ENCODE results near the gene ATE1. TPM values are rescaled to one million over a fixed set of nuclear protein-coding genes. Genes with fewer than 3 reads are reported as not detected.

The ATE1 gene
- total and polyA plus RNA-seq, 2 experiments from 2014 or later: 17.4 to 24.5 TPM

DNA sequence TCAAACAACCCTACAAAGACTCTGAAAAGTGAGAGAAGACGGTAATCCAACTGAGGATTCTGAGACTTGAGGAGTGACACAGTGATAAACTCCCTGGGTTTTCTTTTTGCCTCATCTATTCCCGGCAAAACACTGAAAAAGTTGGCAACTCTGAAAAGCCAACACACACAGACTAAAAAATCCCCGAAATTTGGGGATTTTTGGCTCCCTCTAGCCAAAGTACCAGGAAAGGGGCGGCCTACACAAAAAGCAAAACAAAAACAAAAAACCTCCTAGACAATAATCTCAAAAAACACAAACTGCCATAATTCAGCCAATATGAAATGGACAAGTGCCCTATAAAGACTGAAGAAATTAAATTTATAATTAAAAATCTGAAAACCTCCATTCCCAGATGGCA is 161.4 kb downstream of the ATE1 start:
- Mint-ChIP-seq H3K4me1 (0 out of 3 replicates have a peak, but pooled peaks cover 4% of the 10 kb centered on the region), H3K9me3 (peaks cover 16% of the 10 kb centered on the region), H3K27me3 (ENCODE audit: insufficient read depth, low read depth, poor library complexity) (no peaks in the 10 kb centered on the region), H3K27ac (no peak overlapping the region), H3K4me3 (no peak overlapping the region), H3K36me3 (ENCODE audit: low read depth) (peaks cover 34% of the 10 kb centered on the region)
- Histone ChIP-seq H3K4me2 (no peak overlapping the region), H3K79me2 (replicated peaks; ENCODE audit: insufficient read depth) (no peaks in the 10 kb centered on the region), H3K9me2 (ENCODE audit: insufficient read depth) (no peaks in the 10 kb centered on the region), H3K27me3 (ENCODE audit: insufficient read depth) (no peaks in the 10 kb centered on the region), H3K36me3 (ENCODE audit: insufficient read depth) (no peaks in the 10 kb centered on the region; the same call in 1 of the 2 replicates), H3K27ac (ENCODE audit: low read depth) (no peak overlapping the region), H3F3A (replicated peaks; ENCODE audit: low read depth) (no peaks in the 10 kb centered on the region), H3K4me3 (no peak overlapping the region), H3K4me1 (ENCODE audit: insufficient read depth) (no peaks in the 10 kb centered on the region), H4K20me1 (replicated peaks; ENCODE audit: insufficient read depth) (no peaks in the 10 kb centered on the region), H2AFZ (no peak overlapping the region)
- ATAC-seq (no peak), DNase-seq (ENCODE audit: low spot score) (no peak)
- TF ChIP-seq, protein P1, sequence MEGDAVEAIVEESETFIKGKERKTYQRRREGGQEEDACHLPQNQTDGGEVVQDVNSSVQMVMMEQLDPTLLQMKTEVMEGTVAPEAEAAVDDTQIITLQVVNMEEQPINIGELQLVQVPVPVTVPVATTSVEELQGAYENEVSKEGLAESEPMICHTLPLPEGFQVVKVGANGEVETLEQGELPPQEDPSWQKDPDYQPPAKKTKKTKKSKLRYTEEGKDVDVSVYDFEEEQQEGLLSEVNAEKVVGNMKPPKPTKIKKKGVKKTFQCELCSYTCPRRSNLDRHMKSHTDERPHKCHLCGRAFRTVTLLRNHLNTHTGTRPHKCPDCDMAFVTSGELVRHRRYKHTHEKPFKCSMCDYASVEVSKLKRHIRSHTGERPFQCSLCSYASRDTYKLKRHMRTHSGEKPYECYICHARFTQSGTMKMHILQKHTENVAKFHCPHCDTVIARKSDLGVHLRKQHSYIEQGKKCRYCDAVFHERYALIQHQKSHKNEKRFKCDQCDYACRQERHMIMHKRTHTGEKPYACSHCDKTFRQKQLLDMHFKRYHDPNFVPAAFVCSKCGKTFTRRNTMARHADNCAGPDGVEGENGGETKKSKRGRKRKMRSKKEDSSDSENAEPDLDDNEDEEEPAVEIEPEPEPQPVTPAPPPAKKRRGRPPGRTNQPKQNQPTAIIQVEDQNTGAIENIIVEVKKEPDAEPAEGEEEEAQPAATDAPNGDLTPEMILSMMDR (conservative IDR thresholded peaks at IDR 0.05; ENCODE audit: low read depth in 2 of 2): no peak; a peak in 1 of 4 replicates
- TF ChIP-seq, protein P2, sequence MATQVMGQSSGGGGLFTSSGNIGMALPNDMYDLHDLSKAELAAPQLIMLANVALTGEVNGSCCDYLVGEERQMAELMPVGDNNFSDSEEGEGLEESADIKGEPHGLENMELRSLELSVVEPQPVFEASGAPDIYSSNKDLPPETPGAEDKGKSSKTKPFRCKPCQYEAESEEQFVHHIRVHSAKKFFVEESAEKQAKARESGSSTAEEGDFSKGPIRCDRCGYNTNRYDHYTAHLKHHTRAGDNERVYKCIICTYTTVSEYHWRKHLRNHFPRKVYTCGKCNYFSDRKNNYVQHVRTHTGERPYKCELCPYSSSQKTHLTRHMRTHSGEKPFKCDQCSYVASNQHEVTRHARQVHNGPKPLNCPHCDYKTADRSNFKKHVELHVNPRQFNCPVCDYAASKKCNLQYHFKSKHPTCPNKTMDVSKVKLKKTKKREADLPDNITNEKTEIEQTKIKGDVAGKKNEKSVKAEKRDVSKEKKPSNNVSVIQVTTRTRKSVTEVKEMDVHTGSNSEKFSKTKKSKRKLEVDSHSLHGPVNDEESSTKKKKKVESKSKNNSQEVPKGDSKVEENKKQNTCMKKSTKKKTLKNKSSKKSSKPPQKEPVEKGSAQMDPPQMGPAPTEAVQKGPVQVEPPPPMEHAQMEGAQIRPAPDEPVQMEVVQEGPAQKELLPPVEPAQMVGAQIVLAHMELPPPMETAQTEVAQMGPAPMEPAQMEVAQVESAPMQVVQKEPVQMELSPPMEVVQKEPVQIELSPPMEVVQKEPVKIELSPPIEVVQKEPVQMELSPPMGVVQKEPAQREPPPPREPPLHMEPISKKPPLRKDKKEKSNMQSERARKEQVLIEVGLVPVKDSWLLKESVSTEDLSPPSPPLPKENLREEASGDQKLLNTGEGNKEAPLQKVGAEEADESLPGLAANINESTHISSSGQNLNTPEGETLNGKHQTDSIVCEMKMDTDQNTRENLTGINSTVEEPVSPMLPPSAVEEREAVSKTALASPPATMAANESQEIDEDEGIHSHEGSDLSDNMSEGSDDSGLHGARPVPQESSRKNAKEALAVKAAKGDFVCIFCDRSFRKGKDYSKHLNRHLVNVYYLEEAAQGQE (IDR thresholded peaks at IDR 0.05; ENCODE audit: unreplicated experiment): no peak
- TF ChIP-seq POLR2AphosphoS5 (IDR thresholded peaks at IDR 0.05; ENCODE audit: low read depth) (no peak), ZNF114 (CRISPR knock-in tag; IDR thresholded peaks at IDR 0.05) (no peak), EZH2 (IDR thresholded peaks at IDR 0.05; ENCODE audit: low read depth, unreplicated experiment) (no peak)

DNA sequence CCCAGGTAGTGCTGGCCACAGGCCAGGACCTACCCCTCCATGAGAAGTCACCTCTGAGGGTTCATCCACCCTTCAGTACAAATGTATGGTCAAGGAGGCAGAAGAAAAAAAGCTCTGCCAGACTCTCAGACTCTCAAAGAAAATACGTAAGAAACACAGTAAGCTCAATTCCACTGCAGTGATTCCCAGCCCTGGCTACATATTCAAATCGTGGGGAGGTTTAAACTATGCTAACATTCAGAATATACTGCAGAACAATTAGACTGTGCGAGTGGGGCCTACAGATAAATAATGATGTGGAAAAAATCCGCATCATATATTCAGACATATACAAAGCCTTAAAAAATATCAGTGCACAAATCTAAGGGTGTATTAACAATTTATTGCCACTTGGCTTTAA is 162.6 kb downstream of the ATE1 start:
- Mint-ChIP-seq H3K9me3 (peaks cover 27% of the 10 kb centered on the region), H3K4me3 (no peak overlapping the region), H3K4me1 (0 out of 3 replicates have a peak, but pooled peaks cover 4% of the 10 kb centered on the region), H3K27ac (no peak overlapping the region), H3K36me3 (ENCODE audit: low read depth) (peaks cover 46% of the 10 kb centered on the region), H3K27me3 (ENCODE audit: insufficient read depth, low read depth, poor library complexity) (no peaks in the 10 kb centered on the region)
- H3K27me3 ChIP-seq (ENCODE audit: insufficient read depth): no peaks in the 10 kb centered on the region
- no peak overlapping the region for H3K4me2 ChIP-seq
- no peaks in the 10 kb centered on the region for H4K20me1 ChIP-seq (replicated peaks; ENCODE audit: insufficient read depth)
- no peak overlapping the region for H2AFZ ChIP-seq
- H3K27ac ChIP-seq (ENCODE audit: low read depth): no peak overlapping the region
- H3K9me2 ChIP-seq (ENCODE audit: insufficient read depth): no peaks in the 10 kb centered on the region
- DNase-seq (ENCODE audit: low spot score) (no peak), ATAC-seq (no peak)
- H3K36me3 ChIP-seq (ENCODE audit: insufficient read depth): peaks cover 2% of the 10 kb centered on the region
- H3K79me2 ChIP-seq (replicated peaks; ENCODE audit: insufficient read depth): no peaks in the 10 kb centered on the region
- no peaks in the 10 kb centered on the region for H3F3A ChIP-seq (replicated peaks; ENCODE audit: low read depth)
- no peaks in the 10 kb centered on the region for H3K4me1 ChIP-seq (ENCODE audit: insufficient read depth)
- H3K4me3 ChIP-seq: no peak overlapping the region
- TF ChIP-seq STAT1 (IDR thresholded peaks at IDR 0.05; ENCODE audit: unreplicated experiment) (no peak), ZNF331 (CRISPR knock-in tag; IDR thresholded peaks at IDR 0.05; ENCODE audit: low read depth) (no peak), CREB1 (CRISPR knock-in tag; IDR thresholded peaks at IDR 0.05; ENCODE audit: low read depth) (no peak), EZH2phosphoT487 (IDR thresholded peaks at IDR 0.05; ENCODE audit: unreplicated experiment) (no peak)
- TF ChIP-seq, protein P3, sequence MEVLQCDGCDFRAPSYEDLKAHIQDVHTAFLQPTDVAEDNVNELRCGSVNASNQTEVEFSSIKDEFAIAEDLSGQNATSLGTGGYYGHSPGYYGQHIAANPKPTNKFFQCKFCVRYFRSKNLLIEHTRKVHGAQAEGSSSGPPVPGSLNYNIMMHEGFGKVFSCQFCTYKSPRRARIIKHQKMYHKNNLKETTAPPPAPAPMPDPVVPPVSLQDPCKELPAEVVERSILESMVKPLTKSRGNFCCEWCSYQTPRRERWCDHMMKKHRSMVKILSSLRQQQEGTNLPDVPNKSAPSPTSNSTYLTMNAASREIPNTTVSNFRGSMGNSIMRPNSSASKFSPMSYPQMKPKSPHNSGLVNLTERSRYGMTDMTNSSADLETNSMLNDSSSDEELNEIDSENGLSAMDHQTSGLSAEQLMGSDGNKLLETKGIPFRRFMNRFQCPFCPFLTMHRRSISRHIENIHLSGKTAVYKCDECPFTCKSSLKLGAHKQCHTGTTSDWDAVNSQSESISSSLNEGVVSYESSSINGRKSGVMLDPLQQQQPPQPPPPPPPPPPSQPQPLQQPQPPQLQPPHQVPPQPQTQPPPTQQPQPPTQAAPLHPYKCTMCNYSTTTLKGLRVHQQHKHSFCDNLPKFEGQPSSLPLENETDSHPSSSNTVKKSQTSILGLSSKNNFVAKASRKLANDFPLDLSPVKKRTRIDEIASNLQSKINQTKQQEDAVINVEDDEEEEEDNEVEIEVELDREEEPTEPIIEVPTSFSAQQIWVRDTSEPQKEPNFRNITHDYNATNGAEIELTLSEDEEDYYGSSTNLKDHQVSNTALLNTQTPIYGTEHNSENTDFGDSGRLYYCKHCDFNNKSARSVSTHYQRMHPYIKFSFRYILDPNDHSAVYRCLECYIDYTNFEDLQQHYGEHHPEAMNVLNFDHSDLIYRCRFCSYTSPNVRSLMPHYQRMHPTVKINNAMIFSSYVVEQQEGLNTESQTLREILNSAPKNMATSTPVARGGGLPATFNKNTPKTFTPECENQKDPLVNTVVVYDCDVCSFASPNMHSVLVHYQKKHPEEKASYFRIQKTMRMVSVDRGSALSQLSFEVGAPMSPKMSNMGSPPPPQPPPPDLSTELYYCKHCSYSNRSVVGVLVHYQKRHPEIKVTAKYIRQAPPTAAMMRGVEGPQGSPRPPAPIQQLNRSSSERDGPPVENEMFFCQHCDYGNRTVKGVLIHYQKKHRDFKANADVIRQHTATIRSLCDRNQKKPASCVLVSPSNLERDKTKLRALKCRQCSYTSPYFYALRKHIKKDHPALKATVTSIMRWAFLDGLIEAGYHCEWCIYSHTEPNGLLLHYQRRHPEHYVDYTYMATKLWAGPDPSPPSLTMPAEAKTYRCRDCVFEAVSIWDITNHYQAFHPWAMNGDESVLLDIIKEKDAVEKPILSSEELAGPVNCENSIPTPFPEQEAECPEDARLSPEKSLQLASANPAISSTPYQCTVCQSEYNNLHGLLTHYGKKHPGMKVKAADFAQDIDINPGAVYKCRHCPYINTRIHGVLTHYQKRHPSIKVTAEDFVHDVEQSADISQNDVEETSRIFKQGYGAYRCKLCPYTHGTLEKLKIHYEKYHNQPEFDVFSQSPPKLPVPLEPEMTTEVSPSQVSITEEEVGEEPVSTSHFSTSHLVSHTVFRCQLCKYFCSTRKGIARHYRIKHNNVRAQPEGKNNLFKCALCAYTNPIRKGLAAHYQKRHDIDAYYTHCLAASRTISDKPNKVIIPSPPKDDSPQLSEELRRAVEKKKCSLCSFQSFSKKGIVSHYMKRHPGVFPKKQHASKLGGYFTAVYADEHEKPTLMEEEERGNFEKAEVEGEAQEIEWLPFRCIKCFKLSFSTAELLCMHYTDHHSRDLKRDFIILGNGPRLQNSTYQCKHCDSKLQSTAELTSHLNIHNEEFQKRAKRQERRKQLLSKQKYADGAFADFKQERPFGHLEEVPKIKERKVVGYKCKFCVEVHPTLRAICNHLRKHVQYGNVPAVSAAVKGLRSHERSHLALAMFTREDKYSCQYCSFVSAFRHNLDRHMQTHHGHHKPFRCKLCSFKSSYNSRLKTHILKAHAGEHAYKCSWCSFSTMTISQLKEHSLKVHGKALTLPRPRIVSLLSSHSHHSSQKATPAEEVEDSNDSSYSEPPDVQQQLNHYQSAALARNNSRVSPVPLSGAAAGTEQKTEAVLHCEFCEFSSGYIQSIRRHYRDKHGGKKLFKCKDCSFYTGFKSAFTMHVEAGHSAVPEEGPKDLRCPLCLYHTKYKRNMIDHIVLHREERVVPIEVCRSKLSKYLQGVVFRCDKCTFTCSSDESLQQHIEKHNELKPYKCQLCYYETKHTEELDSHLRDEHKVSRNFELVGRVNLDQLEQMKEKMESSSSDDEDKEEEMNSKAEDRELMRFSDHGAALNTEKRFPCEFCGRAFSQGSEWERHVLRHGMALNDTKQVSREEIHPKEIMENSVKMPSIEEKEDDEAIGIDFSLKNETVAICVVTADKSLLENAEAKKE (CRISPR knock-in tag; IDR thresholded peaks at IDR 0.05): no peak

Measured in GM23338 (cell line).